HL-60/S4 treated with retinoic acid at 250 ng/mL for 4 days and 3 days (cell line): Measurements from ENCODE around the gene IL17REL.

ENCODE experiments used
- in situ Hi-C: fragments of 300-500 bp; cut with MboI; formaldehyde crosslinking; loops from 2 replicates; pipeline ENCODE4 v1.7.0; 2022; ENCODE audit warnings: low sequenced_read_pairs

The IL17REL gene

GRCh38 chr22:50012211-50013181 lies at the start of gene IL17REL:
Gene IL17REL (minus strand): TSS chr22:50012765. CDS start chr22:50012646, 119 bp downstream.
- in situ Hi-C loops = no loop called here

GRCh38 chr22:50061824-50062355 lies 49.3 kb upstream of the IL17REL start:
- in situ Hi-C loops = no loop called here

- in situ Hi-C loops = no loop called here
Observed at GRCh38 chr22:50061141-50061823, 48.7 kb upstream of the IL17REL start.

GRCh38 chr22:50060441-50061140 lies 48.0 kb upstream of the IL17REL start:
- in situ Hi-C loops = no loop called here

- in situ Hi-C loops = no loop called here
Observed at GRCh38 chr22:50059881-50060262, 47.3 kb upstream of the IL17REL start.

GRCh38 chr22:50058906-50059880 lies 46.6 kb upstream of the IL17REL start:
- in situ Hi-C loops = no loop called here

GRCh38 chr22:50058061-50058905 lies 45.7 kb upstream of the IL17REL start, which contains the start of gene TTLL8:
Gene TTLL8 (minus strand): TSS chr22:50058298.
- in situ Hi-C loops = no loop called here

GRCh38 chr22:50057278-50058060 lies 44.9 kb upstream of the IL17REL start:
- in situ Hi-C loops = no loop called here

- in situ Hi-C loops = no loop called here
Observed at GRCh38 chr22:50056214-50056972, 43.8 kb upstream of the IL17REL start.

GRCh38 chr22:50053861-50054260 lies 41.3 kb upstream of the IL17REL start:
- in situ Hi-C loops = no loop called here

- in situ Hi-C loops = no loop called here
Observed at GRCh38 chr22:50051930-50052329, 39.4 kb upstream of the IL17REL start.

- in situ Hi-C loops = no loop called here
Observed at GRCh38 chr22:50049299-50050195, 37.0 kb upstream of the IL17REL start.

GRCh38 chr22:50048836-50049235 lies 36.3 kb upstream of the IL17REL start:
- in situ Hi-C loops = no loop called here

GRCh38 chr22:50048061-50048765 lies 35.6 kb upstream of the IL17REL start:
- in situ Hi-C loops = no loop called here

- in situ Hi-C loops = no loop called here
Observed at GRCh38 chr22:50047346-50047745, 34.8 kb upstream of the IL17REL start.
